Endothelial cell of umbilical vein (primary cell): ENCODE results near the gene WARS2. TPM values are rescaled to one million over a fixed set of nuclear protein-coding genes. Genes with fewer than 3 reads are reported as not detected.

Experiments used
- BruUV-seq: library from RNA; stranded (reverse); fragments of 400-500 nt; replicated peaks from 2 replicates; lab custom pipeline; 2021; lab: Mats Ljungman, UMichigan
- CTCF ChIA-PET: fragments of 300-600, 350-600 bp; sonication (Branson Sonifier 250); formaldehyde crosslinking; loops from one replicate; lab custom pipeline; 2021; ENCODE audit warnings: antibody characterized with exemption, inconsistent platforms; lab: Charles Lee
- POLR2A ChIA-PET: fragments of 300-600, 350-600 bp; sonication (Branson Sonifier 250); formaldehyde crosslinking; loops from one replicate; lab custom pipeline; 2021; ENCODE audit warnings: antibody characterized with exemption, inconsistent platforms; lab: Charles Lee
- DNase-seq: peaks from one replicate; pipeline ENCODE4 v3.0.0-alpha.2; 2011; ENCODE audit warnings: low read depth, low spot score
- FAIRE-seq: peaks from 2 replicates; lab custom pipeline; 2011; peaks lifted over from hg19 to GRCh38; lab: Jason Lieb, UNC
- H2AFZ ChIP-seq: 2 replicates; pipeline ENCODE4 v1.6.0; 2012; ENCODE audit warnings: low read depth, low read length, control low read depth, inconsistent platforms
- H3K27ac ChIP-seq: 2 replicates; pipeline ENCODE4 v1.5.1; 2011; ENCODE audit warnings: low read depth, mild to moderate bottlenecking, control low read depth, low read length, moderate library complexity; ENCODE audit not compliant: insufficient read depth
- H3K27me3 ChIP-seq, 2 experiments: 2 replicates each; pipeline versions ENCODE4 v1.6.0 to v1.6.1; 2011; ENCODE audit warnings: low read length in 2 of 2, mixed read lengths in 1 of 2; ENCODE audit not compliant: control insufficient read depth in 2 of 2, insufficient read depth in 2 of 2
- H3K36me3 ChIP-seq, 2 experiments: 2 replicates in 1 of 2; 3 replicates in 1 of 2; pipeline ENCODE4 v1.5.1; 2011; ENCODE audit warnings: low read length in 2 of 2, mild to moderate bottlenecking in 1 of 2, moderate library complexity in 1 of 2; ENCODE audit not compliant: control insufficient read depth in 2 of 2, insufficient read depth in 2 of 2; ENCODE audit errors: extremely low read depth in 1 of 2
- H3K4me1 ChIP-seq: 3 replicates; pipeline ENCODE4 v1.5.1; 2011; ENCODE audit warnings: mild to moderate bottlenecking, low read length; ENCODE audit not compliant: control insufficient read depth, insufficient read depth; ENCODE audit errors: extremely low read depth
- H3K4me2 ChIP-seq: 2 replicates; pipeline ENCODE4 v1.6.1; 2011; ENCODE audit warnings: low read length, control low read depth, mixed read lengths; ENCODE audit not compliant: insufficient read depth
- H3K4me3 ChIP-seq, 3 experiments: fragments of 200-600 bp in 1 of 3; sonication (generic), shearing (Covaris generic) in 1 of 3; replicated peaks in 1 of 3; 2 replicates each; pipeline ENCODE4 v1.5.1; 2011 to 2016; ENCODE audit warnings: control low read depth in 3 of 3, low read length in 3 of 3, mild to moderate bottlenecking in 2 of 3, inconsistent platforms in 1 of 3, low read depth in 1 of 3, moderate library complexity in 1 of 3; ENCODE audit not compliant: insufficient read depth in 1 of 3
- H3K79me2 ChIP-seq: 2 replicates; pipeline ENCODE4 v1.6.0; 2012; ENCODE audit warnings: low read length, inconsistent platforms; ENCODE audit not compliant: control insufficient read depth, insufficient read depth
- H3K9ac ChIP-seq: replicated peaks from 2 replicates; pipeline ENCODE3; 2011; ENCODE audit warnings: low read length, control low read depth; ENCODE audit not compliant: insufficient read depth; ENCODE audit errors: extremely low read depth
- H3K9me1 ChIP-seq: replicated peaks from 3 replicates; pipeline ENCODE4 v1.6.0; 2011; ENCODE audit warnings: mild to moderate bottlenecking, low read length; ENCODE audit not compliant: control insufficient read depth, insufficient read depth; ENCODE audit errors: extremely low read depth
- H3K9me3 ChIP-seq: replicated peaks from 2 replicates; pipeline ENCODE4 v1.5.1; 2012; ENCODE audit warnings: low read length, inconsistent platforms; ENCODE audit not compliant: control insufficient read depth, insufficient read depth
- H4K20me1 ChIP-seq: replicated peaks from 2 replicates; pipeline ENCODE3; 2011; ENCODE audit warnings: mild to moderate bottlenecking, low read length; ENCODE audit not compliant: control insufficient read depth, insufficient read depth; ENCODE audit errors: extremely low read depth
- EZH2 ChIP-seq: IDR thresholded peaks from 2 replicates; pipeline ENCODE4 v1.6.1; 2012; ENCODE audit warnings: borderline replicate concordance, low read depth, mild to moderate bottlenecking, moderate library complexity, low read length, inconsistent platforms; ENCODE audit not compliant: severe bottlenecking
- GATA2 ChIP-seq: IDR thresholded peaks from 2 replicates; pipeline ENCODE4 v1.7.0; 2011; ENCODE audit warnings: low read depth, mild to moderate bottlenecking, moderate library complexity, mixed read lengths, low read length; ENCODE audit not compliant: insufficient read length, insufficient read depth
- JUN ChIP-seq: IDR thresholded peaks from 2 replicates; pipeline ENCODE4 v1.6.1; 2011; ENCODE audit warnings: borderline replicate concordance, low read depth; ENCODE audit not compliant: insufficient read length, insufficient read depth
- dilution Hi-C: fragments of 300-500 bp; cut with MboI; formaldehyde crosslinking; loops from one replicate; pipeline ENCODE4 v1.15.0; 2019; ENCODE audit warnings: low sequenced_read_pairs; ENCODE audit not compliant: extremely low pct_ligation_motif_present
- intact Hi-C: fragments of 100-400 bp; cut with micrococcal nuclease; formaldehyde crosslinking; loops from one replicate; pipeline ENCODE4 v1.10.0; 2022
- polyA plus RNA-seq, 4 experiments: library from polyadenylated mRNA; depleted of rRNA in 3 of 4; stranded (reverse) in 3 of 4; unstranded in 1 of 4; fragments of >200 nt; gene quantifications; 2 replicates each; pipeline versions ENCODE4 v1.2.1 to v1.2.3, GENCODE V29; 2011 to 2012; ENCODE audit warnings: missing spikeins in 1 of 4
- total RNA-seq: library from RNA; stranded (reverse); gene quantifications from 2 replicates; pipeline ENCODE4 v1.2.3, GENCODE V29; 2021

Gene WARS2
- total and polyA plus RNA-seq, 2 donors (not counting 3 experiments of a cell fraction or from before 2014, with no cell fraction given), result 5.9 to 11.8 TPM

GRCh38 chr1:119001181-119002027 is 139.0 kb downstream of the WARS2 start:
- no peaks in the 10 kb centered on the region for H3K79me2 ChIP-seq
- intact Hi-C loops (loop anchor here (5.0 to 10.0 kb wide), 2 partner anchors 141 to 927 kb away; partner anchors contain the start of gene WARS2), dilution Hi-C loops (no loop called here)
- no peaks in the 10 kb centered on the region for H3K9me1 ChIP-seq
- no peaks in the 10 kb centered on the region for H3K9me3 ChIP-seq
- no peak overlapping the region for H3K27ac ChIP-seq
- CTCF ChIA-PET, result interaction anchor here (1.4 kb wide), 1 partner anchor 14 kb away, joined by 4 read pairs; no protein-coding TSS in a partner anchor
- FAIRE-seq, result peak; percentile 81
- H3K4me1 ChIP-seq, result peaks cover 6% of the 10 kb centered on the region
- no peak overlapping the region for H3K4me2 ChIP-seq
- no peak for DNase-seq
- peaks cover 85 to 95% of the 10 kb centered on the region in 2 experiments for H3K27me3 ChIP-seq
- H4K20me1 ChIP-seq, result no peaks in the 10 kb centered on the region
- POLR2A ChIA-PET, result no interaction called here
- no TSS peak for BruUV-seq
- no peak overlapping the region for H3K4me3 ChIP-seq
- H3K9ac ChIP-seq, result no peak overlapping the region
- H3K36me3 ChIP-seq, result no peaks in the 10 kb centered on the region
- TF ChIP-seq JUN (no peak), EZH2 (peak; percentile 36)
- H2AFZ ChIP-seq, result no peak overlapping the region

- Histone ChIP-seq H3K36me3 (no peaks in the 10 kb centered on the region), H3K9me3 (no peaks in the 10 kb centered on the region), H3K4me1 (peaks cover 6% of the 10 kb centered on the region), H3K9me1 (no peaks in the 10 kb centered on the region), H3K4me3 (no peak overlapping the region), H3K4me2 (no peak overlapping the region), H3K27me3 (peaks cover 85 to 95% of the 10 kb centered on the region in 2 experiments), H3K9ac (no peak overlapping the region), H3K27ac (no peak overlapping the region), H3K79me2 (no peaks in the 10 kb centered on the region), H4K20me1 (no peaks in the 10 kb centered on the region), H2AFZ (no peak overlapping the region)
- ChIA-PET CTCF (interaction anchor here (1.4 to 1.6 kb wide), 2 partner anchors 8 to 13 kb away, joined by 4 to 18 read pairs; no protein-coding TSS in a partner anchor), POLR2A (no interaction called here)
- intact Hi-C loops, result loop anchor here (5.0 to 10.0 kb wide), 2 partner anchors 142 to 926 kb away; partner anchors contain the start of gene WARS2
- FAIRE-seq, result no peak
- TF ChIP-seq GATA2 (no peak), EZH2 (peak; percentile 80)
- dilution Hi-C loops, result no loop called here
- BruUV-seq, result no TSS peak
- no peak for DNase-seq
Observed at GRCh38 chr1:119000371-119001180, 139.9 kb downstream of the WARS2 start.
